HL-60 (cell line): ENCODE results near the gene ITGB3BP.

Experiments used
- CTCF ChIP-seq: IDR thresholded peaks from one replicate; pipeline ENCODE4 v1.5.1; 2011; ENCODE audit warnings: low read length, control low read depth, inconsistent platforms; ENCODE audit not compliant: insufficient read depth
- GABPA ChIP-seq: IDR thresholded peaks from 2 replicates; pipeline ENCODE4 v1.6.1; 2012; ENCODE audit warnings: low read depth
- POLR2AphosphoS5 ChIP-seq: IDR thresholded peaks from 2 replicates; pipeline ENCODE4 v1.6.1; 2012; ENCODE audit warnings: low read depth
- REST ChIP-seq: IDR thresholded peaks from 2 replicates; pipeline ENCODE4 v1.6.1; 2012; ENCODE audit warnings: low read depth; ENCODE audit not compliant: insufficient replicate concordance
- SPI1 ChIP-seq: IDR thresholded peaks from 2 replicates; pipeline ENCODE4 v1.6.1; 2012; ENCODE audit warnings: low read depth, mild to moderate bottlenecking, borderline replicate concordance

DNA sequence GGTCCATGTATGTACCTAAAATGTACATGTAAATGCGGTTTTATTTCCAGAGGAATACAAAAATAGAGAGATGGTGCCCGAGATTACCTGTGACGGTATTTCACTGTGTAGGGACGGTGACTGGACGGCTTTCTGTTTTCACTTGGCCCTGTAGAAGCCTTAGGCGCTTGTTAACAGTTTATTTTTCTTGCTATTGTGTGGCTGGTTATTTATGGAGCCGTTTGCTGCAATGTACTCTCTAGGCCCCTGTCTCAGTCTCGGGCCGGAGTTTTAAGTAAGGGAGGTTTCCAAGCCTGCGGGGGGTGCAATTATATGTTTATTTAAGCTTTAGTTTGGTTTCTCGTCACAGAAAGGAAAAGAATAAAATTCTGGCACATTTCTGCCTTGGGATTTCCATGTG lies 713 bp upstream of the ITGB3BP start:
- TF ChIP-seq CTCF, result no peak
- no peak for TF ChIP-seq POLR2AphosphoS5
- TF ChIP-seq SPI1, result no peak
- TF ChIP-seq GABPA, result no peak
- no peak for TF ChIP-seq REST
